DOHH2 (cell line): Measurements from ENCODE around the gene AP1AR.
"Not testable (repeated sequence)": the region's sequence is repeated elsewhere in the genome, so short reads cannot be mapped to it uniquely, and the experiment has no call there.

ENCODE experiments used
- H3F3A ChIP-seq: fragments of 200-600 bp; sonication (generic), shearing (Covaris generic); 2 replicates; pipeline ENCODE4 v1.6.0; 2016; ENCODE audit warnings: antibody characterized with exemption, mild to moderate bottlenecking; ENCODE audit not compliant: control insufficient read depth, insufficient read depth
- H3K27ac ChIP-seq: fragments of 200-600 bp; sonication (generic); 2 replicates; pipeline ENCODE4 v1.5.1; 2014; ENCODE audit warnings: low read depth, mild to moderate bottlenecking, low read length, moderate library complexity
- H3K27me3 ChIP-seq: fragments of 200-600 bp; sonication (generic); 2 replicates; pipeline ENCODE4 v1.6.1; 2014; ENCODE audit warnings: mild to moderate bottlenecking, low read length, mixed read lengths; ENCODE audit not compliant: control insufficient read depth
- H3K36me3 ChIP-seq: fragments of 200-600 bp; sonication (generic); 2 replicates; pipeline ENCODE4 v1.6.1; 2014; ENCODE audit warnings: mild to moderate bottlenecking, low read length, moderate library complexity, mixed read lengths; ENCODE audit not compliant: control insufficient read depth
- H3K4me1 ChIP-seq: fragments of 200-600 bp; sonication (generic); 2 replicates; pipeline ENCODE4 v1.6.1; 2014; ENCODE audit warnings: mild to moderate bottlenecking, low read length, mixed read lengths; ENCODE audit not compliant: control insufficient read depth
- H3K4me2 ChIP-seq: fragments of 200-600 bp; sonication (generic); 2 replicates; pipeline ENCODE4 v1.6.0; 2014; ENCODE audit warnings: mild to moderate bottlenecking, low read length, moderate library complexity
- H3K4me3 ChIP-seq: fragments of 200-600 bp; sonication (generic); 2 replicates; pipeline ENCODE4 v1.5.1; 2014; ENCODE audit warnings: mild to moderate bottlenecking, low read length, mixed read lengths
- H3K79me2 ChIP-seq: fragments of 200-600 bp; sonication (generic); 2 replicates; pipeline ENCODE4 v1.6.1; 2014; ENCODE audit warnings: mild to moderate bottlenecking, low read length, mixed read lengths; ENCODE audit not compliant: control insufficient read depth
- H3K9me2 ChIP-seq: fragments of 200-600 bp; sonication (generic); replicated peaks from 2 replicates; pipeline ENCODE4 v1.6.1; 2014; ENCODE audit warnings: mild to moderate bottlenecking, low read length, mixed read lengths; ENCODE audit not compliant: control insufficient read depth
- H3K9me3 ChIP-seq: fragments of 200-600 bp; sonication (generic); 2 replicates; pipeline ENCODE4 v1.6.1; 2014; ENCODE audit warnings: antibody characterized with exemption, low read length, mixed read lengths; ENCODE audit not compliant: control insufficient read depth, insufficient read depth
- H4K20me1 ChIP-seq: fragments of 200-600 bp; sonication (generic); 2 replicates; pipeline ENCODE4 v1.6.0; 2014; ENCODE audit warnings: low read depth, mild to moderate bottlenecking, antibody characterized with exemption, low read length, moderate library complexity; ENCODE audit not compliant: control insufficient read depth, insufficient read depth
- CTCF ChIP-seq: fragments of 200-600 bp; sonication (generic); IDR thresholded peaks from one replicate; pipeline ENCODE4 v1.5.1; 2014; ENCODE audit warnings: antibody characterized with exemption, mild to moderate bottlenecking, low read depth, low read length; ENCODE audit not compliant: poor library complexity, severe bottlenecking
- EZH2phosphoT487 ChIP-seq: fragments of 200-600 bp; sonication (generic); IDR thresholded peaks from 2 replicates; pipeline ENCODE4 v1.6.1; 2017; ENCODE audit warnings: borderline replicate concordance, mild to moderate bottlenecking, antibody characterized with exemption, low read length, moderate library complexity, mixed read lengths

AP1AR gene

DNA sequence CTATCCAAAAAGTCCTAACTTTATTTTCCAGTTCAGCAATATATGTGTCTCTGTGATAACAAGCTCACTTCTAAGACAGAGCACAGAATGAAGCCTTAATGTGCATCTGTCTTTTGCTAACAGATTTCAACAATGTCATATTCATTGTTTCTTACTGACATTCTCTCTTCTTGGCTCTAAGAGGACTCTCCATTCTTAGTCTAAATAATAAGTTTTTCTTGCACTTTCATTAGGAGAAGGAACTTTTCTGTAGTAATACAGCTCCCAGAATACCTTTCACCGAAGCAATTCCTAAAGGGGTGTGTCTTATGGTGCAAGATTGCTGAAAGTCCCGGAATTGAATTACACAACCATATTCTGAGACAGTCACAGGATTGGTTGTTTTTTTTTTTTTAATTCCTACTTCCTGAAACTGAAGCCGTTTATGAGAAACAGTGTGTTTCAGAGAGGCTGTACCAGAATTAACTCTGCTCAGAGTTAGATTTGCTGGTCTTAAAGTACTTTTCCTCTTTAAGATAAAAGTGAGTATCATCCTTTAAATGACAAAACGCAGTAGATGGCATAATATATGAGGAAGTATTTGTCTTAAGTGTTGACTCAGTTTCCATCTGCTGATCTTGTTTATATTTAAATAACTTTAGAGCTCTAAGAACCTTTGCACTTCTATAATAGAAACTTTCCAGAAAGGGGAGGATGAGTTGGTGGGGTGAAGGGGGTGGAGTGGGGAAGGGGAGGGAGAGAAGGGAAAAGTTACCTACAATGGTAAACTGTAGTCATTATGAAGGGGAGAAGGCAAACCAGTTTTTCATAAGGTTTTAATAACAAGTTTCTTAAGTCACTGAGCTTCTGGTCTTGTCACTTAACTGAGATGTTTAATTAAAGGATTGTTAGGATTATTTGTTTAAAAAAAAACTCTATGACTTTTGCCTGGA is 65.6 kb downstream of the AP1AR start, which contains the start of gene ALPK1:
Gene ALPK1, plus strand, starts transcription at position 421 of the 932 bp plus-strand sequence.
- Histone ChIP-seq H3K36me3 (no peaks in the 10 kb centered on the region), H3K9me2 (no peaks in the 10 kb centered on the region), H3K4me2 (peak within 1 kb of the TSS; percentile 88), H3K4me3 (peak within 1 kb of the TSS; percentile 79), H4K20me1 (no peaks in the 10 kb centered on the region), H3K79me2 (peaks cover 11% of the 10 kb centered on the region), H3K27ac (peak within 1 kb of the TSS; percentile 39), H3K9me3 (no peaks in the 10 kb centered on the region), H3F3A (peaks cover 3% of the 10 kb centered on the region), H3K27me3 (no peaks in the 10 kb centered on the region), H3K4me1 (peaks cover 38% of the 10 kb centered on the region)
- TF ChIP-seq EZH2phosphoT487: no peak
- TF ChIP-seq CTCF: no peak

DNA sequence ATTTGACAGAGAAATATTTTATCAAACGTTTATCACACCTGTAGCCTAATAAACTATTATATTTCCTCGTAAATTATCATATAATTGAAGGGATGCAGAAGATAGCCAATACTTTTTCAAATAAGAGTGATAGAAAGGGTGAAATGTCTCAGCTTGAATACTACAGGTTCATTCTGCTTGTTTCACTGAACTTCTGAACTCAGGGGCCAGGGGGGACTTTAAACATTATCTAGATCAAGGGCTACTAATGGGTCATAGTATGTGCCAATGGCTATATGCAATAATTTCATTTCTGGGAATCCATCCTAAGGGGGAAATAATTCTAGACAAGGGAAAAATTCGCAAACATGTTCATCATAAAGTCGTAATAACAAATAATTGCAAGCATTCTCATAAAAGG is 68.1 kb downstream of the AP1AR start:
- Histone ChIP-seq H4K20me1 (no peaks in the 10 kb centered on the region), H3K36me3 (peaks cover 5% of the 10 kb centered on the region), H3K79me2 (peaks cover 11% of the 10 kb centered on the region), H3K27me3 (no peaks in the 10 kb centered on the region), H3K27ac (no peak overlapping the region), H3K4me3 (no peak overlapping the region), H3F3A (peaks cover 7% of the 10 kb centered on the region; the same call in 1 of the 2 replicates), H3K4me2 (no peak overlapping the region), H3K9me3 (no peaks in the 10 kb centered on the region), H3K9me2 (no peaks in the 10 kb centered on the region), H3K4me1 (peaks cover 49% of the 10 kb centered on the region)
- no peak for TF ChIP-seq EZH2phosphoT487

DNA sequence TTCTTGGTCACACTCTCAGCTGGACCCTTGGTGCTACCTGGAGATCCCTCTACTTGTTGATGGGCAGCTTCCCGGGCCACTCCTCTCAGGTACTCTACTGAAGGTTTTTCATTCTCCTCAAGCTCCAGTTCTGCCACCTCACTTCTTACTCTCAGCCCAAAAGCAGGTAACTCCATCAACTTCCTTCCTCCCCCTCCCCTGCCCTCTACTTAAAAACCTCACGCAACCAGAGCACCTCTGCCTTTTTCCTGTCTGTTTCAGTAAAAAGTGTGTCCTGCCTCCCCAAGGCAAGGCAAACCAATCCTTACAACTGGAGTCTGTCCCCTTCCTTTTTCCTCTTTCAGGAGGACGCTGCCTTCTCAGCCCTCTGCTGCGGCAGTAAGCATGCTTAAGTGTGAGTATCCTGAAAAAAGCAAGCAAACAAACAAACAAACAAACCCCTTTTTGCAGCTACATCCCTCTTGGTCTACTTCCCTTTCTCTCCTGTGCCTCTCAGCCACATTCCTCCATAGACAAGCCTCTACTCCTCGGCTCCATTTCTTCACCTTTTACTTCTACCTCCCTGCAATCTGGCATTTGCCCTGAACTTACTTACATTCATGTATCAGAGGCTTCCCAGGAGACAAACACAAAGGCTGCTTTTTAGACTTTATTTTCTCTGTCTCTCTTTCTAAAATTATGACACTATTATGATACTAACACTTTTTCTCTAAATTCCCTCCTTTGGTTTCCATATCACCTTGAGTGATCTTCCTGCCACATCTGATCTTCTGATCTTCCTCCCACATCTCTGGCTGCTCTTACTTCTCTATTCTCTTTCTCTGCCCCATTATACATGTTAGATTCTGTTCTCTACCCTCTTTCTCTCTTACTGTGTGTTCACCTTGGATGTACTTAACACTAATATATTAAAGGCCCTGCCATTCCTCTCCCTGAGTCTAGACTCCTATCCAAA is 71.0 kb downstream of the AP1AR start:
- peaks cover 39% of the 10 kb centered on the region for H3K4me1 ChIP-seq
- peaks cover 5% of the 10 kb centered on the region for H3K36me3 ChIP-seq
- peaks cover 7% of the 10 kb centered on the region; the same call in 1 of the 2 replicates for H3F3A ChIP-seq
- no peak overlapping the region for H3K4me3 ChIP-seq
- no peaks in the 10 kb centered on the region for H3K9me2 ChIP-seq
- peak overlapping the region; percentile 28 for H3K4me2 ChIP-seq
- H3K27ac ChIP-seq: no peak overlapping the region
- H4K20me1 ChIP-seq: no peaks in the 10 kb centered on the region
- TF ChIP-seq EZH2phosphoT487 (no peak), CTCF (no peak)
- peaks cover 8% of the 10 kb centered on the region for H3K79me2 ChIP-seq
- H3K9me3 ChIP-seq: no peaks in the 10 kb centered on the region
- H3K27me3 ChIP-seq: no peaks in the 10 kb centered on the region

- not testable (repeated sequence) for H3K27ac ChIP-seq, H3F3A ChIP-seq, H3K79me2 ChIP-seq, H3K36me3 ChIP-seq, H3K4me3 ChIP-seq, H3K9me2 ChIP-seq, H3K4me2 ChIP-seq, H4K20me1 ChIP-seq, H3K27me3 ChIP-seq, H3K9me3 ChIP-seq
- H3K4me1 ChIP-seq: peaks cover 16% of the 10 kb centered on the region
These were observed 73.9 kb downstream of the AP1AR start for GRCh38 chr4:112305477-112305876.

- H3K27me3 ChIP-seq, H3K79me2 ChIP-seq, H3K27ac ChIP-seq, H3K4me3 ChIP-seq, H4K20me1 ChIP-seq, H3F3A ChIP-seq, H3K4me2 ChIP-seq, H3K9me3 ChIP-seq, H3K36me3 ChIP-seq, H3K9me2 ChIP-seq: not testable (repeated sequence)
- H3K4me1 ChIP-seq: peaks cover 19% of the 10 kb centered on the region
These were observed 77.7 kb downstream of the AP1AR start for GRCh38 chr4:112309263-112309791.
